ENCODE measurements around the gene ROBO1.
A peak's percentile ranks its signal among the peaks of the same experiment; 100 is the strongest.
"Not testable (repeated sequence)": the region's sequence is repeated elsewhere in the genome, so short reads cannot be mapped to it uniquely, and the experiment has no call there.

ROBO1 gene

DNA sequence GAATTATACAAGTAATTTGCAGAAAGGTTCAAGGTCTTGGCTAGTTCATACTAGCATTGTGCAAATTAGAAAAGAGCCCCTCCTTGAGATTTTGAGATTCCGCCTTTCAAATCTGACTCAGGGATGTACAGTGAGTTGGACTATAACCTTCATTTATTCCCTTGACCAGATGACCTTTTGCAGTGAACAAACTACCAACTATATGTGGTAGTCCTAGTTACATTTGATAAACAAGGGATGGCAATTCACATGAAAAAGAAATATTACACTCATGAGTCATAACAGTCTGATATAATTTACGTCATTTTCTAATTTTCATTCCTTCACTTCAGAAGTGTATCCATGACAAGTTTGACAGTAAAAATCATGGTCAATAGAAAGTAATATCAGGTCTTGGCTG is 860.4 kb downstream of the ROBO1 start:
- DNase-seq = no peak

GRCh38 chr3:78906930-78907329 is 860.9 kb downstream of the ROBO1 start:
- no peak for DNase-seq

GRCh38 chr3:78906245-78906644 is 861.6 kb downstream of the ROBO1 start:
- no peak for DNase-seq

DNA sequence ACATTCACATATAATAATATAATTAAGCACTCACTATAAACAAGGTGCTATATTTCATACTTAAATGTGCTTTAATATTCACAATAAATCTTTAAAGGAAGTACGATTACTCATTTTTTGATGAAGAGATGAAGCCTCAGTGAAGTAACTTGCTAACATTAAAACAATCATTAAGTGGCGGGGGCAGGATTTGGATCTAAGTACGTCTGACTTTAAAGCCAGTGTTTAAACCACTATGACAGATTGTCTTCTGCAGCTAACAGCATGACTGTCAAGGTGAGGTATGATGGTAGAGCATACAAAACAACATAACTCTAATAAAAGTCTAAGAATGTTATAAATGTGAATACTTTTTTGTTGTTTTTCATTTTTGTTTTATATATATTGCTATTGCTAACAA is 862.1 kb downstream of the ROBO1 start:
- DNase-seq = no peak

GRCh38 chr3:78901544-78901943 is 866.3 kb downstream of the ROBO1 start:
- DNase-seq = no peak

- no peak for DNase-seq
These were observed 866.9 kb downstream of the ROBO1 start for GRCh38 chr3:78900880-78901279.

DNA sequence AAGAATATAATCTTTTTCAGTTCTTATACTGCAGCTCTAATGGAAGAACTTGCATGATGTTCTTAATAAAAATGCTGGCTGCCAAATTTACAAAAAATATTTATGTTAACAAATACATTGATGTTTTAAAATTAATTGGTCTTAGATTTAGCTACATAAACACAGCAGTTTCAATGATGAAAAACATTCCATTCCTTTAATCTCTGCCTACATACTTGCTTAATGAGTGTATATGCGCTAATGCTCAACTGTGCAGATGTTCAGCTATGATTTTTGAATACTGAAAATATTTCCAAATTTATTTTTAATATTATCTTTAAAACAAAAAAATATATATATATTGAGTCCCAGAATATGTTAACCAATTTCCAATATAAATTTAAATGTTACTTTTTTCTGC is 867.4 kb downstream of the ROBO1 start:
- DNase-seq = no peak

DNA sequence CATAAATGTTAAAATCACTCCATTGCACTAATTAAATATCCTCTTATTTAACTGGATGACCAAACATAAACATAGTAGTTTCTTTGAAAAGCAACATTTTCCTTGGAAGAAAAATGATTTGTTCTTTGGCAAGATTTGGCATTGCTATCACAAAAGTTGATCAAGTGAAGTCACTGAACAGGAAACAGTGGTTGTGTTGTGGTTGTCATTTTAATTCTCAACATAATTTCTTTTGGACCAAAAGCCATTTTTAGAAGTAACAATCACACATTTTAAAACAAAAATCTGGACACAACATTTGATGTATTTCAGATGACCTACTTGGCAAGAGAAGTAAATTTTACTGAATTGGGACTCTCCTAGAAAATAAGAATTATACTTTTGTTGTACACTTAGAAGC is 872.3 kb downstream of the ROBO1 start:
- peak; percentile 40 for DNase-seq

- no peak for DNase-seq
These were observed 873.0 kb downstream of the ROBO1 start for GRCh38 chr3:78894787-78895186.

- no peak for DNase-seq
These were observed 874.6 kb downstream of the ROBO1 start for GRCh38 chr3:78893161-78893560.

DNA sequence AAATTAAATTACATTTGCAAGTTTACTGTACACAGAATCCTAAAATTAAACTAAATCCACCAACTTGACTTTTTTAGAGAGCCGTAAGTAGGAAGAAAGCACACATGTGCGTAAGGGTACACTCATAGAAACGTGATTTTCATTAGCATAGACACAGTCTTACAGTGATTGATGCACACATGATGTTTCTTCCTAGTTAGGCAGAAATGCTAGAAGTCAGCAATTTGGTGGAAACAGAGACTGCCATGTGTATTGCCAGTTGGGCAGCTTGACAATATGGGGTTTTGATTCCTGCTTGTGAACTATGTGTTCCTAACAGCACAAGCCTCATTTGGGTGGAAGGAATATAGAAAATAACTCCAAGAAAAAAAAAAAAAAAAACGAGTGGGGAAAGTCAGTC is 878.5 kb downstream of the ROBO1 start:
- no peak for DNase-seq

- peak; percentile 44 for DNase-seq
These were observed 879.2 kb downstream of the ROBO1 start for GRCh38 chr3:78888635-78889034.

DNA sequence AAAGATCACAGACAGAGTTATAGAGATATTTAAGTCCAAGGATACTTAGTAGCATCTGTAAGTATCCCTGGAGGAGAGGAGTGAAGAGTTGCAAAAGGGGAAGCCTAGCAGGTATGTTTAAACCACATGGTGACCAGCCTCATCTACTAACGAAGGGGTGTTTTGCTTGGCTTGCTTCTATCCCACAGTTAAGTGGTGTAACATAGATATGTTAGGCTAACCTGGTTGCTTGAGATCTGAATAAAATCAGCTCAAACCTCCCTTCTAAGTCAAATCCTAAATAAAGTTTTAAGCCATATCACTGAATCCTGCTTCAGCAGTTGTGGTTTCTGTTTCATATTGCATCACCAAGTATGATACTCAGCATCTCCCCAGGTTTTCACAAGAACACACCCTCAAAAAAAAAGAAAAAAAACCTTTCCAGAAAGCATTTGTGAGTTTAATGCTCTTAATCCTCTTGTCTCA is 880.2 kb downstream of the ROBO1 start:
- peak; percentile 44 for DNase-seq

- DNase-seq = peak; percentile 69
These were observed 880.8 kb downstream of the ROBO1 start for GRCh38 chr3:78887029-78887428.

DNA sequence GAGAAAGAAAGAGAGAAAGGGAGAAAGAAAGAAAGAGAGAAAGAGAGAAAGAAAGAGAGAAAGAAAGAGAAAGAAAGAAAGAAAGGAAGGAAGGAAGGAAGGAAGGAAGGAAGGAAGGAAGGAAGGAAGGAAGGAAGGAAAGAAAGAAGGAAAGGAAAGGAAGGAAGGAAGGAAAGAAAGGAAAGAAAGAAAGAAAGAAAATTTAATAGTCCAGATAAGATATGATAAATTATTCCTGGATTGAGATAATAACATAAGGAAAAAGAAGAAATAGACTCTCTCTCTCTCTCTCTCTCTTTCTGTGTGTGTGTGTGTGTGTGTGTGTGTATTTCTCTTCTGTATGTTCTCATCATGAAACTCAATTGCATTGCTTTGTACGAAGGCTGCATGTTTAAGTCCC is 883.2 kb downstream of the ROBO1 start:
- DNase-seq = not testable (repeated sequence)

- DNase-seq = no peak
These were observed 885.5 kb downstream of the ROBO1 start for GRCh38 chr3:78882251-78882650.

DNA sequence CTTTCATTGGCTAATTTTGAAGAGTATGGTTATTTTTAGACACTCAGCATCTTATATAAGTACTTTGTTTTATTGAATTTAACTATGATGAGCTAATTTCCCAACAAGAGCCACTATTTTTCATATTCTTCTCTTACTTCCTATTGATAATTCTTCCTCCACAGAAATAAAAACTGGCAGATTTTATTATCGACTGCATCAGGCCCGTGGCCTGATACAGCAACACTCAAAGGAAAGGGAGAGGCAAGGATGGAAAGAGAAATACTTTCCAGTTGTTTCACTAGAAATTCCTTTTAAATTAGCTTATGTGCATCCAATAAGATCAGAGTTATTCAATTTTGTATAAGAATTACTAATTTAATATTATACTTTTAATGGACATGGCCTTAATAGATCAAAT is 886.3 kb downstream of the ROBO1 start:
- DNase-seq = no peak

GRCh38 chr3:78880603-78881461 is 887.0 kb downstream of the ROBO1 start:
- no peak for DNase-seq

DNA sequence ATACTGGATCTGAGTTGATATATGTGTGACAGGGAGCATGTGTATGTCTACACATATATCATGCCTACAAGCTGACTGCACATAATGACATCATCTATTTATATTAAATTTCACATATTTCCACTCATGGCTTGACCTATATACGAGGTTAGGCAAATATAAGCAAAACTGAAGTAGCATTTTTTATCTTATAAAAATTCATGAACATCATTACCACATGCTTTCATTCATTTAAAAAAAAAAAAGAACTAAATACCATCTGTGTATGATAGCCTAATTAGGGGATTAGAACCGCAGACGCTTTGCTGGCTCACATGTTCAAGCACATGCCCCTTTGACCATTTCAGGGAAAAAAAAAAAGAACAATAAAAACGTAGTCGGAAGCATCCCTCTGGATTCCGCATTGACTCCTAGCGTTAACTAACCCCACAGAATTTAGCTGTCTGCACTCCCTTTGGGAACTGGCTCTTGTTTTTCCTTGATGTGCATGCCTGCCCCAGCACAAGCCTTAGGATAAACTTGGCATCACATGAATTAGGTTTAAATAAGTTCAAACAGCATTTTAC is 888.4 kb downstream of the ROBO1 start:
- peak; percentile 61 for DNase-seq

DNA sequence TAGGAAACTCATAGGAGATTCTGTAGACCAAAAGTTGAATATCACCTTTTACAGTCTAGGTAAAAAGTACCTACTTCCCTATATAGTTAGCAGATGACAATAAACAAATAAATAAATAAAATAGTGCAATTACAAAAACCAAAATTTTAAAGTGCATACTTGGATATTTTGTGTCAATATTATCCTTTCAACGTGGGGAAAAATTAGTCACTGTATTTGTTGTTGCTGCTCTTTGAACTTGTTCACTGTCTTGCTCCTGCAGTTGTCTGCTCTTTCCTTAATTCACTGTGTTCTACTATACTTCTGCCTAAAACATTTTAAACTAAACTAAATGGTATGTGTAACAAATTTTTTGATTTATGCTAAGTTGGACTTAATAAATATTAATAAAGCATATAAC is 889.0 kb downstream of the ROBO1 start:
- no peak for DNase-seq

GRCh38 chr3:78878011-78878410 is 889.8 kb downstream of the ROBO1 start:
- DNase-seq = peak; percentile 57

DNA sequence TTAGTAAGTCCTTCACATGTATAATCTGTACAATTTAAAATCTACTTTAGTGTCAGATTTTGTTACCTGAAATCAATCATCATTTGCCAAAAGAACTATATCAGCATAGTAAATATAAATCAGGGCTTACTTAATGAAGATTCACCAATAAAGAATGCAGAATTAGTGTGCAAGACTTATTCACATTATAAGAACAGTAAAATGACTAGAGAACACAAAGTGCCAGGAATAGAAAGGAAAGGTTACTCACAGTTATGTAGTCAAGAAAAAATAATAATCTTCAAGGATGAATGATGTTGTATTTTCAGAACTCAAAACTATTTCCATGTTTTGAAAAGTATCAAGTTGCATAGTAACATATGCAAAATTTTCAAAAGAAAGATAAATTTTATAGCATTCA is 891.9 kb downstream of the ROBO1 start:
- DNase-seq = peak; percentile 37

GRCh38 chr3:78875436-78875835 is 892.4 kb downstream of the ROBO1 start:
- no peak for DNase-seq

DNA sequence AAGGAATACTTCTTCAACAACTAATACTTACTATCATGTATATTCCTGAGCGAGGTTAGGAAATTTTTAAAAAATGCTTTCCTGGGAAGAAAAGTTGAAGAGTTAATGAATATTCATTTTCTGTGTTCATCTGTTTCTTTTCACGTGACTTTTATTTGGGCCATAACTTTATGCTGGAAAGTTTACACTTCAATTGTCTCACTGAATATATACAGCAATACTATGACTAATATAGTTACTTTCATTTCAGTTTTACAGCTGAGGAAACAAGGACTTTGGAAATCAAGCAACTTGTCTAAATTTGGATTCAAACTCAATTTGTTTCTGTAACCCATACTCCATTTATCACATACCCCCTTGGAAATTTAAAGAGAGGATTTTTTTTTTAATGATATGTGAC is 894.2 kb downstream of the ROBO1 start:
- no peak for DNase-seq

Data from fibroblast of skin of scalp (primary cell).